ENCODE measurements around the gene CNTRL.

GRCh38 chr9:121178676-121179372 lies 104.1 kb downstream of the CNTRL start:
- TF ChIP-seq CTCF (conservative IDR thresholded peaks at IDR 0.05 in 1 of 2, IDR thresholded peaks at IDR 0.05 in 1 of 2; ENCODE audit: low read depth in 1 of 2, low read length in 2 of 2), result no peak
- no peak for TF ChIP-seq EZH2 (IDR thresholded peaks at IDR 0.05; ENCODE audit: low read length, missing control alignments)
